Aorta (tissue), 5 donors: ENCODE data around the gene CLEC16A. TPM values are rescaled to one million over a fixed set of nuclear protein-coding genes. Genes with fewer than 3 reads are reported as not detected.
"Not testable (repeated sequence)": the region's sequence is repeated elsewhere in the genome, so short reads cannot be mapped to it uniquely, and the experiment has no call there.

Experiments used
- ATAC-seq: fragments of 200-7000 bp; cut with Tn5 transposase; one replicate; pipeline ENCODE4 v1.9.1; 2022; ENCODE audit warnings: moderate library complexity; ENCODE audit not compliant: low FRiP score
- DNase-seq, 2 donors: peaks; one replicate each; pipeline ENCODE4 v3.0.0-alpha.2; 2020
- H3K27ac ChIP-seq, 2 donors: one replicate each; pipeline ENCODE4 v1.5.1; 2013; ENCODE audit warnings: low read length in 2 of 2, mild to moderate bottlenecking in 2 of 2, moderate library complexity in 2 of 2, control low read depth in 1 of 2, inconsistent platforms in 1 of 2, low read depth in 1 of 2
- H3K27me3 ChIP-seq, 2 donors: one replicate each; pipeline ENCODE4 v1.6.1; 2013; ENCODE audit warnings: control low read depth in 1 of 2, low read length in 1 of 2, mild to moderate bottlenecking in 1 of 2, moderate library complexity in 1 of 2; ENCODE audit not compliant: insufficient read depth in 2 of 2, control insufficient read depth in 1 of 2
- H3K36me3 ChIP-seq, 2 donors: one replicate each; pipeline ENCODE4 v1.6.1; 2013; ENCODE audit warnings: control low read depth in 1 of 2, low read length in 1 of 2, mild to moderate bottlenecking in 1 of 2; ENCODE audit not compliant: insufficient read depth in 2 of 2, control insufficient read depth in 1 of 2
- H3K4me1 ChIP-seq, 2 donors: one replicate each; pipeline ENCODE4 v1.6.1; 2013; ENCODE audit warnings: low read length in 2 of 2, control low read depth in 1 of 2, mild to moderate bottlenecking in 1 of 2, moderate library complexity in 1 of 2; ENCODE audit not compliant: insufficient read depth in 2 of 2, control insufficient read depth in 1 of 2
- H3K4me3 ChIP-seq, 2 donors: one replicate each; pipeline ENCODE4 v1.5.1; 2013; ENCODE audit warnings: low read length in 2 of 2, control low read depth in 1 of 2, mild to moderate bottlenecking in 1 of 2
- H3K9me3 ChIP-seq: one replicate; pipeline ENCODE4 v1.6.1; 2013; ENCODE audit warnings: mild to moderate bottlenecking, low read length; ENCODE audit not compliant: control insufficient read depth
- WGBS, 2 donors: extraction: QIAGEN DNeasy Blood & Tissue Kit; methylation state at CpG; one replicate each; pipeline ENCODE4 v1.1.7; 2013; 5-methylcytosine and 5-hydroxymethylcytosine counted together
- intact Hi-C, 2 donors: fragments of 100-400 bp; cut with DNase I; formaldehyde crosslinking; loops; one replicate each; pipeline versions ENCODE4 v1.14.2 to v1.15.0; 2022
- polyA plus RNA-seq, 2 donors: library from polyadenylated mRNA; stranded (reverse); fragments of 200-250 nt; gene quantifications; one replicate each; pipeline ENCODE4 v1.2.3, GENCODE V29; 2013
- total RNA-seq, 2 donors: library from RNA; stranded (reverse); fragmentation: NEBNext Ultra II Directional; extraction: Animal tissue kit (Norgen Biotek cat#: 25700); gene quantifications; one replicate each; pipeline ENCODE4 v1.2.1, GENCODE V29; 2021
- donor health status: healthy with polysubstance abuse.
- donor health status: Bipolar disorder and iron deficiency.
- donor health status: DM: no; HTN: no; CAD: no.
- donor health status: DM: no; HTN: no; CAD: no.
- donor health status: DM: yes; HTN: yes; CAD: no.

The CLEC16A gene
- total and polyA plus RNA-seq, 4 donors, result 5.9 to 28.8 (median 19.0) TPM

GRCh38 chr16:11102523-11102898, 158.1 kb downstream of the CLEC16A start:
- H3K36me3 ChIP-seq, result no peaks in the 10 kb centered on the region
- H3K27ac ChIP-seq, result no peak overlapping the region
- DNase-seq (no peak), ATAC-seq (no peak)
- no peaks in the 10 kb centered on the region for H3K27me3 ChIP-seq
- no peaks in the 10 kb centered on the region for H3K9me3 ChIP-seq
- intact Hi-C loops, result loop anchor here in 1 of 2 donors (10.0 kb wide), 2 partner anchors 128 to 152 kb away; partner anchors contain the start of gene SOCS1
- 65 to 71% methylated on average over 3 of the region's 3 CpGs for WGBS, 2 donors
- no peak overlapping the region for H3K4me3 ChIP-seq
- H3K4me1 ChIP-seq, result peaks cover 4 to 11% of the 10 kb centered on the region in 2 donors

DNA sequence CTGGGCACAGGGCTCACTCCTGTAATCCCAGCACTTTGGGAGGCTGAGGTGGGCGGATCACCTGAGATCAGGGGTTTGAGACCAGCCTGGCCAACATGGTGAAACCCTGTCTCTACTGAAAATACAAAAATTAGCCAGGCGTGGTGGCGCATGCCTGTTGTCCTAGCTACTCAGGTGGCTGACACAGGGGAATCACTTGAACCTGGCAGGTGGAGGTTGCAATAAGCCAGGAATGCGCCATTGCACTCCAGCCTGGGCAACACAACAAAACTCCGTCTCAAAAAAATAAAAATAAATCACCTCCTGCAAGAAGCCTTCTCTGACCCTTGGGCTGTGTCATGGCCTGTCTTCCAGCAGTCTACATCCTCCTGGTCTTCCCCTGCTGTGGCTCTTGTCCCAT, 158.9 kb downstream of the CLEC16A start:
- 94 to 98% methylated on average over 5 of the region's 5 CpGs for WGBS, 2 donors
- ATAC-seq, DNase-seq, H3K27me3 ChIP-seq, H3K36me3 ChIP-seq, H3K4me3 ChIP-seq, H3K9me3 ChIP-seq, H3K27ac ChIP-seq: not testable (repeated sequence)
- H3K4me1 ChIP-seq, result peaks cover 4 to 11% of the 10 kb centered on the region in 2 donors
- intact Hi-C loops, result loop anchor here in 1 of 2 donors (10.0 kb wide), 2 partner anchors 128 to 152 kb away; partner anchors contain the start of gene SOCS1

DNA sequence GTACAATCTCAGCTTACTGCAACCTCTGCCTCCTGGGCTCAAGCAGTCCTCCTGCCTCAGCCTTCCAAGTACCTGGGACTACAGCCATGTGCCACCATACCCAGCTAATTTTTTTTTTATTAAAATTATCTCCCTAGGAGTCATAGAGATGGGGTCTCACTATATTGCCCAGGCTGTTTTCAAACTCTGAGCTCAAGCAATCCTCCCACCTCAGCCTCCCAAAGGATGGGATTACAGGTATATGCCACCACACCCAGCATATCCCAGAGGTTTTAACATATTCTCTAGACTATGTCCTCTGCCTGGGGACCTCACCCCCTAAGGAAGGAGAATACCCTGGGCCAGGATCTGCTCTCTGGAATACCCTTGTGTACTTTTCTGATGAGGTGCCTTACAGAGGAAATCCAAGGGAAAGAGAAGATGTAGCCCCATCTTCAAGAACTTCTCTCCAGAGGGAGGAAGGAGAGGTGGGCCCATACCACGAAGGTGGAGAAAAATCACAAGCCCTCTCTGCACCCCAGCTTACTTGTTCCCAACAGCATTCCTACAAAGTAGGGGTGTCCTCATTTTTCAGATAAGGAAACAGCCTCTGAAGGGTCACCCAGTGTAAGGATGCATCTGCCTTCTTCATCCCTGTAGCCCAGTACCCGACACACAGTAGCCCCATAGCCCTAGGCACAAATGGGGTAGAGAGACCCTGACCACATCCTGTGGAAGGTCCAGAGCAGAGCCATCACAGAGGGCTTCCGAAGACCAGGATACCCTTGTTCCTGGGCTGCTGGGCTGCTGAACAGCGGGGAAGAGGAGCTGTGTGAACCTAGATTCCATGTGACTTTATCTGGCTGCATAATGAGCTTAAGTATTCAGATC, 160.0 kb downstream of the CLEC16A start:
- Histone ChIP-seq H3K4me1 (peaks cover 4 to 11% of the 10 kb centered on the region in 2 donors), H3K27ac (peak overlapping the region in 1 of 2 donors; percentile 55)
- WGBS, 2 donors, result 32 to 39% methylated on average over 4 of the region's 4 CpGs

GRCh38 chr16:11105038-11105903, 160.9 kb downstream of the CLEC16A start:
- intact Hi-C loops, result loop anchor here in 1 of 2 donors (10.0 kb wide), 2 partner anchors 130 to 150 kb away; partner anchors contain the start of gene SOCS1
- no peaks in the 10 kb centered on the region for H3K27me3 ChIP-seq
- peak overlapping the region in 1 of 2 donors; percentile 28 for H3K27ac ChIP-seq
- ATAC-seq (peak; percentile 83), DNase-seq (no peak)
- no peaks in the 10 kb centered on the region for H3K9me3 ChIP-seq
- no peak overlapping the region for H3K4me3 ChIP-seq
- WGBS, 2 donors, result 12 to 16% methylated on average over 7 of the region's 7 CpGs
- H3K4me1 ChIP-seq, result peaks cover 9 to 11% of the 10 kb centered on the region in 2 donors
- no peaks in the 10 kb centered on the region for H3K36me3 ChIP-seq

More for the DNA sequence above, 160.0 kb downstream of the CLEC16A start:
- DNase-seq (no peak), ATAC-seq (no peak)
- no peaks in the 10 kb centered on the region for H3K36me3 ChIP-seq
- no peak overlapping the region for H3K4me3 ChIP-seq
- intact Hi-C loops, result loop anchor here in 1 of 2 donors (10.0 kb wide), 2 partner anchors 130 to 150 kb away; partner anchors contain the start of gene SOCS1
- H3K27me3 ChIP-seq, result no peaks in the 10 kb centered on the region
- H3K9me3 ChIP-seq, result no peaks in the 10 kb centered on the region

GRCh38 chr16:11106726-11107125, 162.4 kb downstream of the CLEC16A start:
- Histone ChIP-seq H3K4me3 (no peak overlapping the region), H3K4me1 (peaks cover 9 to 11% of the 10 kb centered on the region in 2 donors), H3K27ac (peak overlapping the region in 1 of 2 donors; percentile 79), H3K9me3 (no peaks in the 10 kb centered on the region), H3K27me3 (no peaks in the 10 kb centered on the region), H3K36me3 (no peaks in the 10 kb centered on the region)
- no peak for DNase-seq
- intact Hi-C loops, result loop anchor here in 1 of 2 donors (10.0 kb wide), 2 partner anchors 132 to 148 kb away; partner anchors contain the start of gene SOCS1
- no peak for ATAC-seq
- WGBS, 2 donors, result 39 to 46% methylated on average over 6 of the region's 6 CpGs

GRCh38 chr16:11107780-11108465, 163.6 kb downstream of the CLEC16A start:
- no peak overlapping the region for H3K4me3 ChIP-seq
- H3K36me3 ChIP-seq, result no peaks in the 10 kb centered on the region
- intact Hi-C loops, result loop anchor here in 1 of 2 donors (10.0 kb wide), 2 partner anchors 133 to 147 kb away; partner anchors contain the start of gene SOCS1
- H3K27me3 ChIP-seq, result no peaks in the 10 kb centered on the region
- H3K4me1 ChIP-seq, result peaks cover 9 to 11% of the 10 kb centered on the region in 2 donors
- H3K27ac ChIP-seq, result peak overlapping the region in 1 of 2 donors; percentile 43
- 22 to 26% methylated on average over 8 of the region's 8 CpGs for WGBS, 2 donors
- no peak for ATAC-seq
- H3K9me3 ChIP-seq, result no peaks in the 10 kb centered on the region
- peak; percentile 67 to 87 for DNase-seq

DNA sequence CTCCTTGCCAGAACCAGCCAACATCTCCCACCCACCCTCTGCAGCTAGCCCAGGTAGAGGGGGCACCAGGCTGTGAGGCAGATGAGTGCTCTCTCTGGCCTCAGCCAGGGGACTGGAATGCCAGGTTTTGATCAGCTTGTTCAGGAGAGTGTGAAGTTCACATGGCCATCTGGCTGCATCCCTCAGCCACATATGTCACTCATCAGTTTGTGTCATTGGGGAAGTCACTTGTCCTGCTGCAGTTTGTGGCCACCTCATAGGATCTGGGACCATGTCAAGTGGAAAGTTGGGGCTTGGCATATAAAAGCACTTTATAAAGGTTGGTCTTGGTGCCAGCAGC, 164.1 kb downstream of the CLEC16A start:
- intact Hi-C loops, result loop anchor here in 1 of 2 donors (10.0 kb wide), 2 partner anchors 134 to 146 kb away; partner anchors contain the start of gene SOCS1
- ATAC-seq, result no peak
- H3K27me3 ChIP-seq, result no peaks in the 10 kb centered on the region
- peaks cover 9 to 11% of the 10 kb centered on the region in 2 donors for H3K4me1 ChIP-seq
- H3K9me3 ChIP-seq, result no peaks in the 10 kb centered on the region
- H3K36me3 ChIP-seq, result no peaks in the 10 kb centered on the region
- DNase-seq, result no peak
- peak overlapping the region in 1 of 2 donors; percentile 43 for H3K27ac ChIP-seq
- no peak overlapping the region for H3K4me3 ChIP-seq

DNA sequence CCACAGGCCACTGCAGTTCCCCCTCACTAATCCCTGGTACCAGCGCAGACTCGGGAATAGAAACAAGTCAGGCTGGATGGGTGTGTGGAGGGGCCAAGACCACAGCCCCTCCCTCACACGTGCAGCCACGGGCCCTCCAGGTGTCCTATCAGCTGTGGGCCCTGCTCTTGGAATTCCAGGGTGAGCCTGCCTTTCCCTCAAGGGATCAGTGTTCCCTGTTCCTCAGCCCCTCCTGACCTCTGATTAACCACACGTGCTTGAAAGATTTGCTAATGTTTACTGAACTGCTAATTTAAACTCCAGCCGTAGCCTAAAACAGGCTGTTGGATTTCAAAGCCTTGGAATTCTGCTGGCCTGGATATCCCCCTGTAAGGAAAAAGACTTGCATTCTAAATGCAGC, 165.2 kb downstream of the CLEC16A start:
- whole genome bisulfite sequencing, 2 donors, result 2 to 11% methylated on average over 6 of the region's 6 CpGs
- H3K9me3 ChIP-seq, result no peaks in the 10 kb centered on the region
- peaks cover 9% of the 10 kb centered on the region in 2 donors for H3K4me1 ChIP-seq
- intact Hi-C loops, result loop anchor here in 1 of 2 donors (10.0 kb wide), 2 partner anchors 135 to 145 kb away; partner anchors contain the start of gene SOCS1
- DNase-seq (no peak), ATAC-seq (no peak)
- H3K36me3 ChIP-seq, result no peaks in the 10 kb centered on the region
- H3K27me3 ChIP-seq, result no peaks in the 10 kb centered on the region
- H3K27ac ChIP-seq, result peak overlapping the region; percentile 46 to 73
- H3K4me3 ChIP-seq, result no peak overlapping the region
